HFFc6 (cell line): ENCODE measurements around the gene TFPT. TPM values are rescaled to one million over a fixed set of nuclear protein-coding genes. Genes with fewer than 3 reads are reported as not detected.

Experiments used
- DNase-seq: peaks from one replicate; pipeline ENCODE4 v3.0.0-alpha.2; 2018
- H3K27ac Mint-ChIP-seq: 2 replicates; pipeline ENCODE4 v1.8.0; 2020; ENCODE audit warnings: mild to moderate bottlenecking, mixed read lengths
- H3K27me3 Mint-ChIP-seq: 2 replicates; pipeline ENCODE4 v1.8.0; 2021; ENCODE audit warnings: mild to moderate bottlenecking, moderate library complexity, mixed read lengths; ENCODE audit not compliant: insufficient read depth
- H3K36me3 Mint-ChIP-seq: 2 replicates; pipeline ENCODE4 v1.8.0; 2021; ENCODE audit warnings: low read depth, mixed read lengths
- H3K4me1 Mint-ChIP-seq: 2 replicates; pipeline ENCODE4 v1.8.0; 2020; ENCODE audit warnings: low read depth, mixed read lengths
- H3K4me3 Mint-ChIP-seq: 2 replicates; pipeline ENCODE4 v1.8.0; 2020; ENCODE audit warnings: mild to moderate bottlenecking, moderate library complexity, mixed read lengths
- H3K9me3 Mint-ChIP-seq: 2 replicates; pipeline ENCODE4 v1.8.0; 2020; ENCODE audit warnings: mild to moderate bottlenecking, mixed read lengths
- total RNA-seq, 6 experiments: library from RNA; stranded (reverse); fragmentation: NEBNext Ultra II Directional; extraction: Animal tissue kit (Norgen Biotek cat#: 25700); gene quantifications; 2 replicates in 1 of 6; 3 replicates in 5 of 6; pipeline ENCODE4 v1.2.3, GENCODE V29; 2021
- TF ChIP-seq, protein P1 (sequence below): fragments of 200-600 bp; sonication (generic); IDR thresholded peaks from 2 replicates; pipeline ENCODE4 v1.5.0; 2021; ENCODE audit warnings: antibody characterized with exemption, mild to moderate bottlenecking

TFPT gene
- total RNA-seq, 6 experiments from 2014 or later = 9.3 to 15.4 (median 14.5) TPM

- Mint-ChIP-seq H3K9me3 (no peaks in the 10 kb centered on the region), H3K4me1 (no peaks in the 10 kb centered on the region), H3K4me3 (no peak overlapping the region), H3K27me3 (peaks cover 2% of the 10 kb centered on the region; the same call in 1 of the 2 replicates), H3K36me3 (peaks cover 8% of the 10 kb centered on the region), H3K27ac (no peak overlapping the region)
- DNase-seq = no peak
- TF ChIP-seq, protein P1, sequence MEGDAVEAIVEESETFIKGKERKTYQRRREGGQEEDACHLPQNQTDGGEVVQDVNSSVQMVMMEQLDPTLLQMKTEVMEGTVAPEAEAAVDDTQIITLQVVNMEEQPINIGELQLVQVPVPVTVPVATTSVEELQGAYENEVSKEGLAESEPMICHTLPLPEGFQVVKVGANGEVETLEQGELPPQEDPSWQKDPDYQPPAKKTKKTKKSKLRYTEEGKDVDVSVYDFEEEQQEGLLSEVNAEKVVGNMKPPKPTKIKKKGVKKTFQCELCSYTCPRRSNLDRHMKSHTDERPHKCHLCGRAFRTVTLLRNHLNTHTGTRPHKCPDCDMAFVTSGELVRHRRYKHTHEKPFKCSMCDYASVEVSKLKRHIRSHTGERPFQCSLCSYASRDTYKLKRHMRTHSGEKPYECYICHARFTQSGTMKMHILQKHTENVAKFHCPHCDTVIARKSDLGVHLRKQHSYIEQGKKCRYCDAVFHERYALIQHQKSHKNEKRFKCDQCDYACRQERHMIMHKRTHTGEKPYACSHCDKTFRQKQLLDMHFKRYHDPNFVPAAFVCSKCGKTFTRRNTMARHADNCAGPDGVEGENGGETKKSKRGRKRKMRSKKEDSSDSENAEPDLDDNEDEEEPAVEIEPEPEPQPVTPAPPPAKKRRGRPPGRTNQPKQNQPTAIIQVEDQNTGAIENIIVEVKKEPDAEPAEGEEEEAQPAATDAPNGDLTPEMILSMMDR = no peak
These were observed 10.3 kb upstream of the TFPT start for GRCh38 chr19:54125713-54126112.

GRCh38 chr19:54124393-54124792, 8.9 kb upstream of the TFPT start:
- TF ChIP-seq, protein P1 = no peak
- DNase-seq = no peak
- Mint-ChIP-seq H3K27me3 (peaks cover 2% of the 10 kb centered on the region; the same call in 1 of the 2 replicates), H3K27ac (no peak overlapping the region), H3K4me1 (no peaks in the 10 kb centered on the region), H3K36me3 (peaks cover 12% of the 10 kb centered on the region), H3K4me3 (no peak overlapping the region), H3K9me3 (no peaks in the 10 kb centered on the region)

DNA sequence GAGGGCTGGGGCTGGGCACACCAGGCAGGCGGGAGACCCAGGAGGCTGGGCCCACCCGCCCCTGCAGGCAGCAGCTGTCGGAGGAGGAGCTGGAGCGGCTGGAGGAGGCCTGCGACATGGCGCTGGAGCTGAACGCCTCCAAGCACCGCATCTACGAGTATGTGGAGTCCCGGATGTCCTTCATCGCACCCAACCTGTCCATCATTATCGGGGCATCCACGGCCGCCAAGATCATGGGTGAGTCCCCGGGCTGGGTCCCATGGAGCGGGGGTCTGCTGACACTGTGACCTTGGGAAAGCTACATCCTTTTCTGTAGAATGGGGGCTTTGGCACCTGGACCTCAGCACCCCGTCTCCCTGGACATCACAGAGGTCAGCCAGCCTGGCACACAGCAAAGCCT, 8.2 kb upstream of the TFPT start:
- H3K4me1 Mint-ChIP-seq = no peaks in the 10 kb centered on the region
- TF ChIP-seq, protein P1 = no peak
- H3K9me3 Mint-ChIP-seq = no peaks in the 10 kb centered on the region
- no peak overlapping the region for H3K4me3 Mint-ChIP-seq
- peaks cover 2% of the 10 kb centered on the region; the same call in 1 of the 2 replicates for H3K27me3 Mint-ChIP-seq
- H3K36me3 Mint-ChIP-seq = peaks cover 12% of the 10 kb centered on the region
- no peak overlapping the region for H3K27ac Mint-ChIP-seq
- DNase-seq = no peak

DNA sequence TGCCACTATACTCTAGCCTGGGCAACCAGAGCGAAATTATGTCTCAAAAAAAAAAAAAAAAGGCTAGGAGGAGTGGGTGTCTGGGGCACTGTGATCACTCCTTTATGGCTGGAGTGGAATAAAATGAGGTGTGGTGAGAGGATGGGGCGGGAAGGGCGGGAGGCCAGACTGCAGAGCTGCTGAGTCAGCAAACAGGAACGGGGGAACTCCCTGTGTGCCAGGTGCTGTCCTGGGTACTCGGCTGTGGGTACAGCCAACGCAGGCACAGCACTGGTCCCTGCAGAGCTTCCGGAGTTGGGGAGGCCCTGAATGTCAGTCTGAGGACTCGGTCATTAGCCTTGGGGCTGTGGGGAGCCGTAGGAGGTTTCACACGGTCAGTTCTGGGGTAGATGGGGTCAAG, 5.8 kb upstream of the TFPT start:
- no peak for DNase-seq
- Mint-ChIP-seq H3K36me3 (peaks cover 8% of the 10 kb centered on the region; the same call in 1 of the 2 replicates), H3K9me3 (no peaks in the 10 kb centered on the region), H3K27ac (no peak overlapping the region), H3K4me3 (no peak overlapping the region), H3K4me1 (peaks cover 10% of the 10 kb centered on the region), H3K27me3 (peaks cover 2% of the 10 kb centered on the region; the same call in 1 of the 2 replicates)
- TF ChIP-seq, protein P1 = no peak

DNA sequence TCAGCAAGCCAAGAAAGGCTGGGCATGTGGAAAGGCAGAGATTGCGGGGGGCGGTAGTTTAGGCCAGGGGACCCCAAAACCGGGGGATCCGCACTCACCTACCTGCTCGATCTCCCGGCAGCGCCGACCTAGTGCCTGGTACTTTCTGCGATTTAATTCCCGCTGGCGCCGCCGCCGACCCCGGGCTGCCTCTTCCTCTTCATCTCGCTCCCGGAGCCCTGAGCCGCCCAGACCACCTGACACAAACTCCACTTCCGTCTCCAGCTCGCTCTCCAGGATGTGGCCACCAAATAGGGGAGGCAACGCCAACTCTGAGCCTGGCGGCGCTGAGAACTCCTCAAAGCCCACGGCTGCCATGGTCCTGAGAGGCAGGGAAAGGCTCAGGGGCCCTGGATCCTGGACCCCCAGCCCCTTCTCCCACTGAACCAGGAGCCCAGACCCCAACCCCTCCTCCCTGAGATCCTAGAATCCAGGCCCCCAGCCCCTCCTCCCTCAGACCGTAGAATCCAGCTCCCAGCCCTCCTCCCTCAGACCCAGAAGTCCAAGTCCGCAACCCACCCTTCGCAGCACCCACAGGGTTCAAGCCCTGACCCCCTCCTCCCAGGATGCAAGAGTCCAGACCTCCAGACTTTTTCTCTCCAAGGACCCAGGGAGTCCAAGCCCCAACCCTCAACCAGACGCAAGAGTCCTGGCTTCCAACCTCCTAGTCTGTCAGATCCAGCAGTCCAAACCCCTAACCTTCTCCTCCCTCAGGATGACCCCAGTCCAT, 933 bp downstream of the TFPT start:
- TF ChIP-seq, protein P1 = no peak
- DNase-seq = no peak
- peak overlapping the region; percentile 97 for H3K4me3 Mint-ChIP-seq
- H3K27ac Mint-ChIP-seq = peak overlapping the region; percentile 97
- peaks cover 8% of the 10 kb centered on the region for H3K27me3 Mint-ChIP-seq
- H3K9me3 Mint-ChIP-seq = no peaks in the 10 kb centered on the region; the same call in 1 of the 2 replicates
- H3K36me3 Mint-ChIP-seq = peaks cover 35% of the 10 kb centered on the region
- H3K4me1 Mint-ChIP-seq = peaks cover 32% of the 10 kb centered on the region
